ENCODE data around the gene GYPE. TPM values are rescaled to one million over a fixed set of nuclear protein-coding genes. Genes with fewer than 3 reads are reported as not detected.
"Not testable (repeated sequence)": the region's sequence is repeated elsewhere in the genome, so short reads cannot be mapped to it uniquely, and the experiment has no call there.

The GYPE gene
- total RNA-seq, 1 donor from 2014 or later: 0.41 TPM

DNA sequence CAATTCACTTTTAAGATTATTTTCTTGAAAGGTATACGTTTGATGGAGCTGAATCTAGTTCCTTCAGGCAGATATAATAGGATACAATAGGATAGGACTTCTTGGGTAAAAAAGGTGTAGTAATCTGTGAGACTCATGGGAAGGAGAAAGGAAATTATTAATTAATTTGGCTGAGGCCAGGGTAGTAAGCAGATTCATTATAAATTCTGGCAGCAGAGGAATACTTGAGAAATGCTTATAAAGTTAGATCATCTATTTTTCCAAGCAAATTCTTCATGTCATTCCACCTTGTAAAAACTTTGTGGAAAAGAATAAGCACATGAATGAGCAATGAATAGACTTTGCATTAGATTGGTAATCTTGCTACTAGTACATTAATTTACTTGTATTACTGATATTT, 46.9 kb downstream of the GYPE start:
- no peak overlapping the region for H3K4me3 Mint-ChIP-seq (ENCODE audit: unreplicated experiment)
- DNase-seq (ENCODE audit: low spot score): no peak
- H3K9me3 Mint-ChIP-seq (ENCODE audit: unreplicated experiment): no peaks in the 10 kb centered on the region
- H3K27me3 Mint-ChIP-seq (ENCODE audit: unreplicated experiment): no peaks in the 10 kb centered on the region
- no peaks in the 10 kb centered on the region for H3K4me1 Mint-ChIP-seq (ENCODE audit: unreplicated experiment)
- no peak overlapping the region for H3K27ac Mint-ChIP-seq (ENCODE audit: unreplicated experiment)
- H3K36me3 Mint-ChIP-seq (ENCODE audit: low read depth, unreplicated experiment): no peaks in the 10 kb centered on the region
- TF ChIP-seq, protein P1, sequence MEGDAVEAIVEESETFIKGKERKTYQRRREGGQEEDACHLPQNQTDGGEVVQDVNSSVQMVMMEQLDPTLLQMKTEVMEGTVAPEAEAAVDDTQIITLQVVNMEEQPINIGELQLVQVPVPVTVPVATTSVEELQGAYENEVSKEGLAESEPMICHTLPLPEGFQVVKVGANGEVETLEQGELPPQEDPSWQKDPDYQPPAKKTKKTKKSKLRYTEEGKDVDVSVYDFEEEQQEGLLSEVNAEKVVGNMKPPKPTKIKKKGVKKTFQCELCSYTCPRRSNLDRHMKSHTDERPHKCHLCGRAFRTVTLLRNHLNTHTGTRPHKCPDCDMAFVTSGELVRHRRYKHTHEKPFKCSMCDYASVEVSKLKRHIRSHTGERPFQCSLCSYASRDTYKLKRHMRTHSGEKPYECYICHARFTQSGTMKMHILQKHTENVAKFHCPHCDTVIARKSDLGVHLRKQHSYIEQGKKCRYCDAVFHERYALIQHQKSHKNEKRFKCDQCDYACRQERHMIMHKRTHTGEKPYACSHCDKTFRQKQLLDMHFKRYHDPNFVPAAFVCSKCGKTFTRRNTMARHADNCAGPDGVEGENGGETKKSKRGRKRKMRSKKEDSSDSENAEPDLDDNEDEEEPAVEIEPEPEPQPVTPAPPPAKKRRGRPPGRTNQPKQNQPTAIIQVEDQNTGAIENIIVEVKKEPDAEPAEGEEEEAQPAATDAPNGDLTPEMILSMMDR (IDR thresholded peaks at IDR 0.05; ENCODE audit: unreplicated experiment): no peak

DNA sequence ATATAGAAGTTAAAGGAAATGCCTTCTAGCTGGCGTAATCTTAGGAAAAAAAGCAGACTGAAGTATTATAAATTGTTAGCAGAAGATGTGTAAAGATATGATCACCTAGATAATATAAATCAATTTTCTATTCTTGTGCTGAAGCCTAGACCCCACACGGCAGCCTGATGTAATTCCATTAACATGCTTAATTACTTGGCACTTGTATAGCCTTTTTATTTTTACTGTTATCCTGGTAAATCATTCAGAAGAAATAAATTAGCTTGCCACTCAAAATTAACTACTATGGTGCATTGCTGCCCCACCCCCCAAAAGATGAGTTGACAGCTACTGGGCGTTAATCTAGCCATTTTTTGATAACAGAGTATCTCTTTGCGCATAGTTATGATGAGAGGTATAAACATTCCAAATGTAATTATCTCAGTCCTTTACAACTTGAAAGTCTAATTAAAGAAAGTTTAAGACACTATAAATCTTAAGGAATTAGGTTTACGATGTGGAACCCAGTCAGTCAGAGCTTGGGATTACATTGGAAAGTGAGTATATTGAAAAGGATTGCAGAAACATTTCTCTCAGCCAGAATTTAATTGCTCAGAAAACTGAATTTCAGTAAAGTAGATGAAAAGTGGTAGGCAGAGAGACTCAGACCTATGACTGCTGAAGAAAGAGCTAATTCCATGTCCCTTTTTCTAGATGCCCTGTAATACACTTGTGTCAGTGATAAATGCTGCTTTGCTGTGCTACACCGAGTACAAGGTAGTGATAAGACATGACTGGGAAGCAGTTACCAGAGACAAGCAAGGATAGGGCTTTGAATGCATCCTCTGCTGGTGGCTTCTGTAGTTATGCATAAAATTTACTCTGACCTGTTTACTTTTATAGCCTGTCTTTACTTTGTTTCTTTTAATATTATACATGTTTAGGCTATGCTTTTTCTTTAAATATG, 47.7 kb downstream of the GYPE start:
- not testable (repeated sequence) for H3K27ac Mint-ChIP-seq (ENCODE audit: unreplicated experiment); DNase-seq (ENCODE audit: low spot score); H3K4me3 Mint-ChIP-seq (ENCODE audit: unreplicated experiment); H3K27me3 Mint-ChIP-seq (ENCODE audit: unreplicated experiment); H3K9me3 Mint-ChIP-seq (ENCODE audit: unreplicated experiment); H3K36me3 Mint-ChIP-seq (ENCODE audit: low read depth, unreplicated experiment); H3K4me1 Mint-ChIP-seq (ENCODE audit: unreplicated experiment)

DNA sequence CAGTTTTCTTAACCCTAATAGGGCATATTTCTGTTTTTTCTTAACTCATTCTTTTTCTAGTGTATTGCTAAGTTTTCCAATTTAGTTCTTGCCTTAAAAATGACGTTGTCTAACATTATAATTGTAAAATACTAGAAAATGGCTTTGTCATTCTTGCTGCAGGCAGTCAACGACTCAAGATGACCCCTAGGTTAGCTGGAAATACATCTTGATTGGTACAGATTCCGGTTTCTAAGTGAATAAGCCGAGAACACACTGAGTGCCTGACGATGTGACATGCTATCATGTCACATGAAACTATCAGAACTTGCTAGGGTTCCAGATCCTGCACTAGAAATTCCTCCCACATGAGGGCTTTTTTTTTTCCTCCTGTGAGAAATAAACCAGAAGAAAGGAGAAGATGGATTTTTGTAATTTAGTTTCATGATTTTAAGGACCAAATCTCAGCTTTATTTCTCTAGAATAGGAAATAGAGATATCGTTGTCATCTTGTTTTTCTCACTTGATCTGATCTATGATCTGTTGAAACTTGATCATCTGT, 49.3 kb downstream of the GYPE start:
- not testable (repeated sequence) for DNase-seq (ENCODE audit: low spot score); H3K36me3 Mint-ChIP-seq (ENCODE audit: low read depth, unreplicated experiment); H3K27me3 Mint-ChIP-seq (ENCODE audit: unreplicated experiment); H3K4me1 Mint-ChIP-seq (ENCODE audit: unreplicated experiment); H3K27ac Mint-ChIP-seq (ENCODE audit: unreplicated experiment); H3K4me3 Mint-ChIP-seq (ENCODE audit: unreplicated experiment); H3K9me3 Mint-ChIP-seq (ENCODE audit: unreplicated experiment)

DNA sequence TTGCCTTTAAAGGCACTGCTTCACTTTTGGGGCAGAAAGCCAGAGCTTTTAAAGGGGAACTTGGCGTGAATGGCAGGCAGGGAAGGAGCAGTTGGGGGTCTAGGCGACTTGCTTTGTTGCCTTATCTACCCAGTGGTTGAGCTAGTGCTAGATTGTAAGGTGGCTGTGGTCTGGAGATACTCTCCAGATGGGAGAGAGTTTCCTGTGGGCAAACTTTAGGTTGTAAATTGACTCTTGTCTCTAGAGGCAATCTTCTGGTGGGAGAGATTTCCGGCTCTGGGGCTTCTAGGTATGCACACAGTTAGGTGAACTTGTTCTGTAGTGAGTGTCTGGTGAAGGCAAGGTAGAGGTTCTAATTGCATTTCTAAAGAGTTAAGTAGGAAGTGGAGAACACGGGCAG, 50.7 kb downstream of the GYPE start:
- H3K27me3 Mint-ChIP-seq (ENCODE audit: unreplicated experiment); H3K4me1 Mint-ChIP-seq (ENCODE audit: unreplicated experiment); DNase-seq (ENCODE audit: low spot score); H3K4me3 Mint-ChIP-seq (ENCODE audit: unreplicated experiment); H3K27ac Mint-ChIP-seq (ENCODE audit: unreplicated experiment); H3K36me3 Mint-ChIP-seq (ENCODE audit: low read depth, unreplicated experiment); H3K9me3 Mint-ChIP-seq (ENCODE audit: unreplicated experiment): not testable (repeated sequence)

DNA sequence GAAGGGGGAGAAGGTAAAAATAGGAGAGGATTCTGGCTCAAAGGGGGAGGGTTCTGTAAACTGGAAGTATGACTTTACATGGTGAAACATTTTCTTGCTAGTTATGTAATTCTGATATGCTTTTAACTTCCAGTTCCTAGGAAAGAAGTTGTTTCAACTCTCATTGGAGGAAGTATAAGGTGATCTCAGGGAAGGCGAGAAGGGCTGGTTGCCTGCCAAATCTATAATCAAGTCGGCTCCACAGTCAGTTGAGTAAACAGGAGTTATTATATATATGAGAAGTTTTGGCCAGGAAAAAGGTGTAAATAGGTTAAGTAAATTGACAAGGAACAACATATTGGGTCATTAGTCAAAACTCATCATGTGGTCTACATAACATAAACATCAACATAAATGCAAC, 56.1 kb downstream of the GYPE start:
- H3K27me3 Mint-ChIP-seq (ENCODE audit: unreplicated experiment); DNase-seq (ENCODE audit: low spot score); H3K36me3 Mint-ChIP-seq (ENCODE audit: low read depth, unreplicated experiment); H3K9me3 Mint-ChIP-seq (ENCODE audit: unreplicated experiment); H3K27ac Mint-ChIP-seq (ENCODE audit: unreplicated experiment); H3K4me1 Mint-ChIP-seq (ENCODE audit: unreplicated experiment); H3K4me3 Mint-ChIP-seq (ENCODE audit: unreplicated experiment): not testable (repeated sequence)

DNA sequence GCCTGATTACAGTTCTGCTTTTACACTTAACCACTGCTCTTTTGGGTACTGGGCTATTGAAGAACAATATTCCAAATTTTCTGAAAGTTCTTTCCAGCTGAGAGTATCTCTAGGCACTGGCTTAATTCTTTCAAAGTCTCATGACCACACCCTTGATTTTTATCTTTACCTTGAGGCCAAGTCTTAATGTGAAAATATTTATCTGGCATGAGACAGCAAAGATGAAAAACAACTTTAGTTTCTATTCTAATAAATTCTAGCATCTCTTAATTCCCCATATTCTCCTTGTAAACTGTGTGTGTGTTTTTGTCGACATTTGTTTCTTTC, 61.9 kb downstream of the GYPE start:
- H3K4me1 Mint-ChIP-seq (ENCODE audit: unreplicated experiment); H3K9me3 Mint-ChIP-seq (ENCODE audit: unreplicated experiment); H3K27me3 Mint-ChIP-seq (ENCODE audit: unreplicated experiment); H3K36me3 Mint-ChIP-seq (ENCODE audit: low read depth, unreplicated experiment); DNase-seq (ENCODE audit: low spot score); H3K4me3 Mint-ChIP-seq (ENCODE audit: unreplicated experiment); H3K27ac Mint-ChIP-seq (ENCODE audit: unreplicated experiment): not testable (repeated sequence)

DNA sequence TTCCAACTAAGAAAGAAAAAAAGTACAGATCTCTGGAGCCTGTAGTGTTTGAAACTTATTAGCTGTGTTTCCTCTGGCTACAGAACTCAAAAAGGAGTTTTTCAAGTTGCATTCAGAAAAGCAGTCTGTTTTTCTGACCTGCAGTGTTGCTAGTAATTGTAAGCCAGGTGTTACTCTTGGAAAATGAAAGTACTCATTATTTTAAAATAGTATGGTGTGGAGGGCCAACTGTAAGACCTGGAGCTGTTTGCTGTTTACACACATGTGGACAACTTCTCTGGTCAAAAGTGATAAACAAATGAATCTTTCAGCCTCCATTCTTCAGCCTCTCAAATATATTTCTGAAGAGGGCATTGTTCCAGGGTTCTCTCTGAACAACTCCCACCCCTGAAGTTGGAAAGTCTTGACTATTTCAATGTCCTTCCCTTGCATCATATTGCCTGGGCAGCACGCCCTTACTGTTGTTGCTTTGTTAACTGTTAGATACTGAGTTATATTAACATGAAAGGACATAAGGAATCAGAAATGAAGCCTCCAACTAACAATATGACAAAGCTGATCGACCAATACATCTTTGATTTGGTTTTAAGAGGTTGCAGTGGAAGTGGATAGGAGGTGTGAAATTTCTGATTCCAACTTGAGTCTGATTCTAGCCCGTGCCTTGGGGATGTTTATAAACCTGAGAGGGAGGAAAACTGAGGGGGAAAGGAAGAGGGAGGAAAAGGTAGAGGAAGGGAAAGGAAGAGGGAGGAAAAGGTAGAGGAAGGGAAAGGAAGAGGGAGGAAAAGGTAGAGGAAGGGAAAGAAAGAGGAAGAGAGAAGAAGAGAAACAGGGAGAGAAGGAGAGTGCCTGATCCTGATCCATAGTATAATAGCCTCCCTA, 62.5 kb downstream of the GYPE start:
- H3K27ac Mint-ChIP-seq (ENCODE audit: unreplicated experiment); DNase-seq (ENCODE audit: low spot score); H3K9me3 Mint-ChIP-seq (ENCODE audit: unreplicated experiment); H3K27me3 Mint-ChIP-seq (ENCODE audit: unreplicated experiment); H3K4me1 Mint-ChIP-seq (ENCODE audit: unreplicated experiment); H3K4me3 Mint-ChIP-seq (ENCODE audit: unreplicated experiment); H3K36me3 Mint-ChIP-seq (ENCODE audit: low read depth, unreplicated experiment): not testable (repeated sequence)

DNA sequence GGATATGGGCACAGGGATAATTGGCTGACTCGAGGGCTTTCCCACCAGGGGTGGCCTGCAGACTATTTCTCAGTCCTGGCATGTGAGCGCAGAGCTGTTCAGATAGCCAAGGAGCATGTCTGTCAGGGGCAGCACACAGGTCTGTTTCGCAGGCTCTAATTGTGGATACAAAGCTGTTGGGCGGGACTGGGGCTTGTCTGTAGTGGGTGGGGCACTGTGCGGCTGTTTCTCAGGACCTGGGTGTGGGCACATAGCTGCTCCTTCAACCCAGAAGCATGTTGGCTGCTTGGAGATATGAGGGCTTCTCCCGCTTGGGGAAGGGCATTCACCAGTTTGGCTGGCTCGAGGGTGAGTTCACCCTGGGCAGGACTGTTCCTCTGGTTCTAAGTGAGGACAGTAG, 65.9 kb downstream of the GYPE start:
- not testable (repeated sequence) for H3K27me3 Mint-ChIP-seq (ENCODE audit: unreplicated experiment); H3K4me1 Mint-ChIP-seq (ENCODE audit: unreplicated experiment); DNase-seq (ENCODE audit: low spot score); H3K4me3 Mint-ChIP-seq (ENCODE audit: unreplicated experiment); H3K9me3 Mint-ChIP-seq (ENCODE audit: unreplicated experiment); H3K27ac Mint-ChIP-seq (ENCODE audit: unreplicated experiment); H3K36me3 Mint-ChIP-seq (ENCODE audit: low read depth, unreplicated experiment)

DNA sequence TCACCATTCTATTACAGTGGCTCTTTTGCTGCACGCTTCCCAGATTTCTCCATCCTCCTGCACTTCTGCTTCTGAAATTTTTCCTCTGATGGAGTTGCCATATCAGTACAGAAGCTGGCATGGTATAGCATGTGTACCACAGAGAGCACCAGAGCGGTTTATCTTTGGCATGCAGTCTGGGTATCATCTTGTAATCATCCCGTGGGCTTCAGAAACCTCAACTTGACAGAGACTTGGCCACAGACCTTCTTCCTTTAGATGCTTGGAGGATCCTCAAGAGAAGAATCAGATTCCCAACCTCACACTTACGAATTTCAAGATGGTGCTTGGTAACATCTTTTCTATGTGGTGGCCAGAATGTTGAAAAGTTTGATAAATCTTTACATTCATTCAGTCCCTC, 71.2 kb downstream of the GYPE start:
- H3K27ac Mint-ChIP-seq (ENCODE audit: unreplicated experiment); H3K4me3 Mint-ChIP-seq (ENCODE audit: unreplicated experiment); DNase-seq (ENCODE audit: low spot score); H3K9me3 Mint-ChIP-seq (ENCODE audit: unreplicated experiment); H3K27me3 Mint-ChIP-seq (ENCODE audit: unreplicated experiment); H3K36me3 Mint-ChIP-seq (ENCODE audit: low read depth, unreplicated experiment); H3K4me1 Mint-ChIP-seq (ENCODE audit: unreplicated experiment): not testable (repeated sequence)

DNA sequence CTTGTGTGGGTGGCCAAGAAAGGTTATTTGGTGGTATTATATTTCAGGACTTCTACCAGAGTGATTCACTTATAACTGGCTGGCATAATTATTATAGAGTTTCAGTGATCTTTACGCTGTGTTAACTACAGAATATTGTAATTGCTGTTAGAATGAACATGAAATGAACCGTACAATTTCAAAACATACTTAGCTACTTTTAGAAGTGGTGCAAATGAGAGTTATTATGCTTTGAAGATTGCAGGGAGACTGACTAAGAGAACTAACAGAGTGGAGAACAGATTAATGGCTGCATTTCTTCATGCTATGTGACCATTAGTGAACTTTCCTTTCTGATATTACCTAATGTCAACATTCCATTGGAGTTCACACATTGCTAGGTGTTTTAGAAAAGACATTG, 71.7 kb downstream of the GYPE start:
- peaks cover 11% of the 10 kb centered on the region for H3K36me3 Mint-ChIP-seq (ENCODE audit: low read depth, unreplicated experiment)
- not testable (repeated sequence) for H3K27ac Mint-ChIP-seq (ENCODE audit: unreplicated experiment); H3K4me1 Mint-ChIP-seq (ENCODE audit: unreplicated experiment); H3K4me3 Mint-ChIP-seq (ENCODE audit: unreplicated experiment); H3K9me3 Mint-ChIP-seq (ENCODE audit: unreplicated experiment); H3K27me3 Mint-ChIP-seq (ENCODE audit: unreplicated experiment); DNase-seq (ENCODE audit: low spot score)

DNA sequence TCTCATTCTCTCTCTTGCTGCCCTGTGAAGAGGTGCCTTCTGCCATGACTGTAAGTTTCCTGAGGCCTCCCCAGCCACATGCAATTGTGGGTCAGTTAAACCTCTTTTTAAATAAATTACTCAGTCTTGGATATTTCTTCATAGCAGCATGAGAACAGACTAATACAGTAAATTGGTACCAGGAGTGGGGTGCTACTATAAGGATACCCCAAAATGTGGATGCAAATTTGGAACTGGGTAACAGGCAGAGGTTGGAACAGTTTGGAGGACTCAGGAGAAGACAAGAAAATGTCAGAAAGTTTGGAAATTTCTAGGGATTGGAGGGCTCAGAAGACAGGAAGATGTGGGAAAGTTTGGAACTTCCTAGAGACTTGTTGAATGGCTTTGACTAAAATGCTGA, 74.8 kb downstream of the GYPE start:
- H3K27ac Mint-ChIP-seq (ENCODE audit: unreplicated experiment); DNase-seq (ENCODE audit: low spot score); H3K4me3 Mint-ChIP-seq (ENCODE audit: unreplicated experiment); H3K9me3 Mint-ChIP-seq (ENCODE audit: unreplicated experiment); H3K27me3 Mint-ChIP-seq (ENCODE audit: unreplicated experiment); H3K4me1 Mint-ChIP-seq (ENCODE audit: unreplicated experiment): not testable (repeated sequence)
- H3K36me3 Mint-ChIP-seq (ENCODE audit: low read depth, unreplicated experiment): peaks cover 11% of the 10 kb centered on the region
